Naive thymus-derived CD8-positive, alpha-beta T cell (primary cell): ENCODE data around the gene SP6. TPM values are rescaled to one million over a fixed set of nuclear protein-coding genes. Genes with fewer than 3 reads are reported as not detected.

ENCODE experiments used
- ATAC-seq, 2 donors: fragments of 150-1000 bp; cut with Tn5 transposase in 1 of 2; sonication (Bioruptor Pico), chemical (Tn5 transposase) in 1 of 2; 1 replicate in 1 of 2; 2 replicates in 1 of 2; pipeline ENCODE4 v1.10.0; 2021; ENCODE audit warnings: mild to moderate bottlenecking in 2 of 2, moderate library complexity in 2 of 2
- POLR2A ChIA-PET: fragments of 350-600 bp; sonication (Branson Sonifier 250); formaldehyde crosslinking; loops from one replicate; lab custom pipeline; 2021; ENCODE audit warnings: antibody characterized with exemption; lab: Charles Lee
- DNase-seq, 10 donors: peaks; one replicate each; pipeline versions ENCODE4 v3.0.0 to v3.0.0-alpha.2; 2020 to 2022
- H3K27ac Mint-ChIP-seq, 10 donors: one replicate each; pipeline ENCODE4 v1.8.0; 2020 to 2022; ENCODE audit warnings: mild to moderate bottlenecking in 10 of 10, mixed read lengths in 10 of 10, moderate library complexity in 4 of 10, inconsistent platforms in 1 of 10
- H3K27me3 Mint-ChIP-seq, 5 donors: one replicate each; pipeline ENCODE4 v1.8.0; 2021 to 2022; ENCODE audit warnings: mixed read lengths in 5 of 5
- H3K36me3 Mint-ChIP-seq, 3 donors: one replicate each; pipeline ENCODE4 v1.8.0; 2020 to 2022; ENCODE audit warnings: mixed read lengths in 3 of 3, mild to moderate bottlenecking in 2 of 3, inconsistent platforms in 1 of 3
- H3K4me1 Mint-ChIP-seq, 4 donors: one replicate each; pipeline ENCODE4 v1.8.0; 2021 to 2022; ENCODE audit warnings: mixed read lengths in 4 of 4
- H3K4me3 Mint-ChIP-seq, 10 donors: one replicate each; pipeline ENCODE4 v1.8.0; 2020 to 2022; ENCODE audit warnings: mild to moderate bottlenecking in 10 of 10, mixed read lengths in 10 of 10, moderate library complexity in 6 of 10, inconsistent platforms in 1 of 10
- H3K9me3 Mint-ChIP-seq, 9 donors: one replicate each; pipeline ENCODE4 v1.8.0; 2020 to 2022; ENCODE audit warnings: mixed read lengths in 9 of 9, mild to moderate bottlenecking in 3 of 9, inconsistent platforms in 1 of 9, moderate library complexity in 1 of 9
- polyA plus RNA-seq, 3 donors: library from polyadenylated mRNA; unstranded; fragments of 300-500 nt; fragmentation: Illumina TruSeq; gene quantifications; one replicate each; pipeline ENCODE4 v1.2.3, GENCODE V29; 2021
- total RNA-seq, 8 experiments: library from RNA in 2 of 8; stranded (reverse) in 2 of 8; gene quantifications; one replicate each; pipeline ENCODE4 v1.2.3 and lab custom pipeline; 2021 to 2026

Gene SP6
- under 1 TPM; 0.16 to 0.33 TPM for total RNA-seq
- polyA plus RNA-seq, result under 1 TPM in 1 of 3 donors, not detected in 2; 0.13 TPM
- 0 to 0.36 (median 0.11) reads per million in 6 experiments for total RNA-seq (lab: John Stamatoyannopoulos, UW)

DNA sequence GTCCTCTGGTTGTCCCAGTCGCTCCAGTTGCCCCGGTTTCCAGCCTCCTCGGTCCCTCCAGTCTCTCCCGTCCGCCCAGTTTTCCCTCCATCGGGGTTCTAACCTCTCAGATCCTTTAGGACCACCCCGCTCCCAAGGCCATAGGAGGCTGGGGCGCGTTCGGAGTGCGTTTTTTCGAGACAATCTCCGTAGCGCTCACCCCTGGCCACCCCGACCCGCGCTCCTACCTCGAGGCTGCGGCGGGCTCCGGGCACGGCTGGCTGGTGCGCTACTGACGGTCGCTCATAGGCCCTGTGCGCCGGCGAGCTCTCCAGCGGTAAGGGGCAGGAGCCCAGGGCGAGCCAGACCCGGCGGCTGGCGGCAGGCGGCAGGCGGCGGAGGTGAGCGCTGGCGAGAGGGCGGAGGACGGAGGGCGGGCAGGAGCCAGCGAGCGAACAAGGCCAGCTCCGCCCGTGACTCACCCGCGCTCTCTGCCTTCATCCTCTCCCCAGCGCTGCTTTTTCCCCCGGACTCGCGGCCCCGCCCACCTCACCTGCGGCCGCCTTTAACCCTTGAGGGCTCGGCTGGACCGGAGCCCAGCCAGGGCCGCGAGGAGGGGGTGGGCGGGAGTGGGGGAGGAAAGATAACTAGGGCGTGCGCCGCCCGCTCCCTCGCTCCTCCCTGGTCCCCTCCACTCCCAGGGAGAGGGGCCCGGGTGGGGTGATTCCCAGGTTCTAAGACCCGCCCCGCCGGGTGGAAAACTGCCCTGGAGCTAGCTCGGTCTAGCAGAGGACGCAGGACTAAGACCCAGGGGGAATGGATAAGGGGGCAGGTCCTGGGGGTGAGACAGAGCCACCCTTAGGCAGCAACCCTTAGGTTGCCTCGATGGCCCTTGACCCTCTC, at the start of gene SP6:
Gene SP6 (minus strand): TSS at position 472 of the 882 bp plus-strand sequence. CDS start 2,734 bp downstream, outside the sequence.
- H3K36me3 Mint-ChIP-seq, result no peaks in the 10 kb centered on the region
- H3K4me1 Mint-ChIP-seq, result peaks cover 15 to 48% (median 23%) of the 10 kb centered on the region in 4 donors
- POLR2A ChIA-PET, result interaction anchor here (0.6 to 15.9 kb wide), 4 partner anchors 15 to 42 kb away, joined by 3 to 203 read pairs (median 3); partner anchors contain the start of genes LRRC46, MRPL10 and SP2
- H3K27me3 Mint-ChIP-seq, result peaks cover 51 to 93% (median 75%) of the 10 kb centered on the region in 5 donors
- peak; percentile 75 to 94 for ATAC-seq
- peak within 1 kb of the TSS in 3 of 10 donors; percentile 11 to 37 (median 19) for H3K27ac Mint-ChIP-seq
- H3K9me3 Mint-ChIP-seq, result no peaks in the 10 kb centered on the region
- H3K4me3 Mint-ChIP-seq, result peak within 1 kb of the TSS; percentile 58 to 88 (median 74)
- peak; percentile 30 to 73 (median 42) for DNase-seq

DNA sequence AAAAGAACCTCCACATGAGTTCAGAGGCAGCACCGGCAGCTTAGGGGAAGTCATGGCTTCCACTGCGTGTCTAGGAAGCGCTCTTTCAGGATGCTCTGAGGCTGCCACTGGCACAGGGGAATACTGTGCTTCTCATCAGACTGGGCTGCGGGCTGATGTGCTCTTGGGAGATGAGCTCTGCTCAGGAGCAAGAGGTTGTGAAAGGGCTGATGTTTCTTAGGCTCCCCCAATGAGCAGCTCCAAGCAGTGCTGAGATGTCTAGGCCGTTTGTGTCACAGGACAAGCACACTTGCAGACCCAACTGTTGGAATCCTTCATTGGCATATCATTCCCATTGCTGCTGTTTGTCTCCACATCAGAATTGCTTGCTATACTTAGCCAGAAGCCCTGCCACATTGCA, 48.7 kb upstream of the SP6 start:
- Mint-ChIP-seq H3K27me3 (peaks cover 0 to 3% (median 0%) of the 10 kb centered on the region in 5 donors), H3K4me1 (peaks cover 28 to 70% (median 64%) of the 10 kb centered on the region in 4 donors), H3K27ac (peak overlapping the region in 1 of 10 donors; percentile 29), H3K9me3 (no peaks in the 10 kb centered on the region), H3K4me3 (no peak overlapping the region), H3K36me3 (peaks cover 0 to 53% (median 7%) of the 10 kb centered on the region in 3 donors)
- DNase-seq (no peak), ATAC-seq (no peak)
- POLR2A ChIA-PET, result interaction anchor here (0.6 kb wide), 1 partner anchor 14 kb away, joined by 3 read pairs; no protein-coding TSS in a partner anchor

DNA sequence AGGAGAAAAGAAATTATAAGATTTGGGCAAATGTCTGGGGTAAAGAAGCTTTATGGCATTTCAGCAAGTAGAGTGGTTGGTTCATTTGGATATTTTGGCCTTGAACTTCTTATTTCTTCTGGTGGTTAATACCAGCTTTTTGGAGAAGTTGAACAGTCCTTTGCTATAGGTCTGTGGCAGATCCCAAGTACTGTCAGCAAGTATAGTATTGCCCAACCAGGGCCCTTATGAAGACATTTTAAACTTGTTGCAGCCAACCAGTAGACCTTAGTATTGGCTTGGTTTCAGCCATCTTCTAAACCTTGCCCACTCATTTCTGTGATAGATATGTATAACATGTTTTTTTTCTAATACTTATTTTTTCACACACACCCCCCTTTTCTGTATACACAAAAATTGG, 47.3 kb upstream of the SP6 start:
- ATAC-seq (no peak), DNase-seq (no peak)
- peak overlapping the region in 1 of 10 donors; percentile 92 for H3K4me3 Mint-ChIP-seq
- peaks cover 29 to 72% (median 68%) of the 10 kb centered on the region in 4 donors for H3K4me1 Mint-ChIP-seq
- no peaks in the 10 kb centered on the region for H3K9me3 Mint-ChIP-seq
- peaks cover 0 to 3% (median 0%) of the 10 kb centered on the region in 5 donors for H3K27me3 Mint-ChIP-seq
- peak overlapping the region in 4 of 10 donors; percentile 5 to 100 (median 55) for H3K27ac Mint-ChIP-seq
- H3K36me3 Mint-ChIP-seq, result peaks cover 0 to 44% (median 7%) of the 10 kb centered on the region in 3 donors
- POLR2A ChIA-PET, result no interaction called here

DNA sequence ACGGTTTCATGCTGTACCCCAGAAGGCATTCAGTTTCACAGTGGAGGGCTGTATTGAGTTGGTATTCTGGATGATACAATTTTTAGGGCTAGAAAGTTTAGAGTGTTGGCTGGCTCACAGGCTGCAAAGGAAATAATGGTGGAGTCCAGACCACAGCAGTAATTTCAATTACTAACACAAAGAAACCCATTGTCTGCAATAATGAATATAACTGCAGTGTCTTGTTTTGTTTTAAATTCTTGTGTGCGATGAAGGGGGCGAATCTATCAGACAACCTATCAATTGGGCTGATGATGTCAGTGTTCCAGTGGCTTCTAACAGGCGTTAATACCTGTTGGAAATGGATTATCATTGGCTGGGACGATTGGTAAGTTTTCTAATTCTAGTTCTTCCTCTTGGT, 46.6 kb upstream of the SP6 start:
- ATAC-seq (no peak), DNase-seq (no peak)
- Mint-ChIP-seq H3K4me3 (peak overlapping the region; percentile 89 to 100 (median 95)), H3K27me3 (peaks cover 0 to 3% (median 0%) of the 10 kb centered on the region in 5 donors), H3K4me1 (peaks cover 29 to 69% (median 65%) of the 10 kb centered on the region in 4 donors), H3K9me3 (no peaks in the 10 kb centered on the region), H3K27ac (peak overlapping the region in 8 of 10 donors; percentile 91 to 100 (median 98)), H3K36me3 (peaks cover 0 to 43% (median 5%) of the 10 kb centered on the region in 3 donors)
- POLR2A ChIA-PET, result interaction anchor here (2.9 to 9.5 kb wide), 2 partner anchors 46 to 54 kb away, joined by 70 to 203 read pairs; partner anchors contain the start of genes PNPO, SCRN2 and SP6

DNA sequence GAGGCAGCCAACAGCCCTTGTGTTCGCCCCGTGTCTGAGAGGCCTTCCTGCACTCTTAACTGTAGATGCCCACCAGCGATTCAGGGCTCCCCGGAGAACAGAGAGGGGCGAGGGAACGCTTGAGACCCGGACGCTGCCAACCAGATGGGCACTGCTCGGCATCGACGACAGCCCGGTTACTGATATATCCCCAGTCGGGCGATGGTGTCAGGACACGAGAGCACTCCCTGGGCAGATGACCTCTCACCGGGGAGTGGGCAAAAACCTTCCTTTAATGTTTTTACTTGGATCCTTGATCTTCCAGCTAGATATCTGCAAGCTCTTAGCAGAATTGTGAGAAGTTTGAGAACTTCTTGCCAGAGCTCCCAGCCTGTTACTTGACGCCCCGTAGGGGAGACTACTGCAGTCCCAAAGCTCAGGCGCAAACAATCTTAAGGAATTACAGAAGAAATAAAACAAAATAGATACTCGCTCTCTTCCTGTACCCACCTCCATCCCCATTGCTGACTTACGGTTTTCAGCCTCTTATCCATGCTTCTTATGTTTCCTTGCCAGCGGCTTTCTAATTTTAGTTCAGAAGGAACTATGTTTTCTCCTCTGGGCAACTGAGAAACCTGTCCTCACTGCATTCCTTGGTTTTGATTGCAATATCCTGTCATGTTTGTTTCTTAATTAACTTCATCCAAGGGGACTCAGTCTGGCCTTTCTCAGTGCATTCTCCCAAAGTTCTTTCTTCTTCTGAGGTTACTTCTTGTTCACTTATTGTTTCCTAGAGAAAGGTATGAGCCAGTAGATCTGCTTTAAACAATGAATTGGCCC, 45.9 kb upstream of the SP6 start:
- ATAC-seq (peak in 1 of 2 donors; percentile 1), DNase-seq (no peak)
- Mint-ChIP-seq H3K4me3 (peak overlapping the region; percentile 89 to 100 (median 95)), H3K27ac (peak overlapping the region; percentile 91 to 100 (median 98)), H3K9me3 (no peaks in the 10 kb centered on the region), H3K27me3 (peaks cover 0 to 3% (median 0%) of the 10 kb centered on the region in 5 donors), H3K4me1 (peaks cover 23 to 62% (median 58%) of the 10 kb centered on the region in 4 donors), H3K36me3 (peaks cover 0 to 36% (median 5%) of the 10 kb centered on the region in 3 donors)
- POLR2A ChIA-PET, result interaction anchor here (2.6 to 9.5 kb wide), 4 partner anchors 46 to 75 kb away, joined by 12 to 203 read pairs (median 63); partner anchors contain the start of genes CDK5RAP3, PNPO, SCRN2 and SP6

DNA sequence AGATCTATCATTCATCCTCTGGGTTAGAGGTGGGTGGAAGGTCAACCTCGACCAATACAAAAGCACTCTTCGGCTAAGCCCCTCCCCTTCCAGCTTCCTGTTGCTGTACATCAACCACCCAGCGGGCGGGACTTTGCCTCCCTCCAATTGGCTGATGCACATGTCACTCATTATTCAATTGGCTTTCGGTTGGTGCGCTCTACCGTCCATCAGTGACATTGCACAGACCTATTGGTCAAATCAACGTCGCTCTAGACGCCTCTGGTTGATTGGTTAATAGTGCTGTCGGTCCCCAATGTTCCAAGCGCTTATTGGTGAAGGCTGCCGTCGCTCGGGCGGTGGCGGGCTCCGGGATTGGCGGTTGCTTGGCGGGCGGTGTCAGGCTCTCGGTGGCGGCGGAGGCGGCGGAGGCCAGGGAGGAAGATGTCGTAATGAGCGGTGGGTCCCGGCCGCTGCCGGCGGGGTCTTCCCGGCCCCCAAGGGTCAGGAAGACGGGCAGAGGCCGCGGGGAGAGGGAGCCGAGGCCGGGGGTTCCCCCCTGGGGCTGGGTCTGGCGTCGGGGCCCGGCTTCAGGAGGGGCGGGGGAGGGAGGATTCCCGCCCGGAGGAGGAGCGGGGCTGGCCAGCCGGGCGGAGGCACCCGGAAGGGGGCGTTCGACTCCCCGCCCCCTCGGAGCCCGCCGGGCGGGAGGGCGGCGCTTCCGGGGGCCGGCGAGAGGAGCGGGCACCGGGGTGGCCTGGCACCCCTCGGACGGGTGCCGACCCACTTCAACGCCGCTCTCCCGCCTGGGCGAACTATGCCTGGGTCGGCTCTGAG, 45.1 kb upstream of the SP6 start, which contains the start of gene SP2:
Gene SP2 (plus strand): TSS at position 381 of the 816 bp plus-strand sequence. CDS start 51 bp downstream, at position 432.
- peaks cover 0 to 3% (median 0%) of the 10 kb centered on the region in 5 donors for H3K27me3 Mint-ChIP-seq
- POLR2A ChIA-PET, result interaction anchor here (0.8 to 9.5 kb wide), 37 partner anchors 9 to 717 kb away, joined by 3 to 203 read pairs (median 5); partner anchors contain the start of genes CDK5RAP3, LRRC46, MRPL10 and OSBPL7
- peak within 1 kb of the TSS; percentile 89 to 100 (median 99) for H3K4me3 Mint-ChIP-seq
- no peaks in the 10 kb centered on the region for H3K9me3 Mint-ChIP-seq
- H3K27ac Mint-ChIP-seq, result peak within 1 kb of the TSS; percentile 98 to 100 (median 100)
- H3K4me1 Mint-ChIP-seq, result peaks cover 23 to 60% (median 54%) of the 10 kb centered on the region in 4 donors
- peaks cover 0 to 28% (median 5%) of the 10 kb centered on the region in 3 donors for H3K36me3 Mint-ChIP-seq
- DNase-seq (peak; percentile 93 to 100 (median 100)), ATAC-seq (peak; percentile 88 to 89)

DNA sequence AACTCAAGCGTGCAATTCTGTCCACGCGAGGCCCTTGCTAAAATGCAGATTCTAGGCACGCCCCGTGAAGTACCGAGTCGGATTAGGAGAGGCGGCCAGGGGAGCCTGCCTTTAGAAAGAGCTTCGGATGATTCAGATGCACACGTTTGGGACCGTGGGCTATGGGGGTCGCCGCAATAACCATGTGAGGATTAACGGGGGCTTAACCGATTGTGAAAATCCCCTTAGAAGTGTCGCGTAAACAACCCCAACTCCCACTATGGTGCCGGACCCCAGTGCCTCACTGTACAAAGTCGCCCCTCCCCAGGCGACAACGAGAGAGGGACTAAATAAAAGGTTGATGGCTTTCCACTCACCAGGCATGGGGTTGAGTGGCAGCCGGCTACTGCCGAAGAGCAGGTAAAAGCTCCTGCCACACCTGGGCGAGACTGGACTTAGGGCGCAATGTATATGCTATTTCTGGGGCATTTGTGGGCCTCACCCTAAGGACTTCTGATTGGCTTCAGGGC, 44.4 kb upstream of the SP6 start:
- POLR2A ChIA-PET, result interaction anchor here (0.7 to 9.5 kb wide), 39 partner anchors 9 to 717 kb away, joined by 3 to 203 read pairs (median 5); partner anchors contain the start of genes CDK5RAP3, LRRC46, MRPL10 and OSBPL7
- ATAC-seq, result no peak
- Mint-ChIP-seq H3K9me3 (no peaks in the 10 kb centered on the region), H3K4me3 (peak overlapping the region; percentile 89 to 100 (median 99)), H3K4me1 (peaks cover 23 to 58% (median 53%) of the 10 kb centered on the region in 4 donors), H3K36me3 (peaks cover 0 to 21% (median 5%) of the 10 kb centered on the region in 3 donors), H3K27ac (peak overlapping the region; percentile 98 to 100 (median 100)), H3K27me3 (peaks cover 0 to 3% (median 0%) of the 10 kb centered on the region in 5 donors)
- DNase-seq, result peak in 1 of 10 donors; percentile 10

DNA sequence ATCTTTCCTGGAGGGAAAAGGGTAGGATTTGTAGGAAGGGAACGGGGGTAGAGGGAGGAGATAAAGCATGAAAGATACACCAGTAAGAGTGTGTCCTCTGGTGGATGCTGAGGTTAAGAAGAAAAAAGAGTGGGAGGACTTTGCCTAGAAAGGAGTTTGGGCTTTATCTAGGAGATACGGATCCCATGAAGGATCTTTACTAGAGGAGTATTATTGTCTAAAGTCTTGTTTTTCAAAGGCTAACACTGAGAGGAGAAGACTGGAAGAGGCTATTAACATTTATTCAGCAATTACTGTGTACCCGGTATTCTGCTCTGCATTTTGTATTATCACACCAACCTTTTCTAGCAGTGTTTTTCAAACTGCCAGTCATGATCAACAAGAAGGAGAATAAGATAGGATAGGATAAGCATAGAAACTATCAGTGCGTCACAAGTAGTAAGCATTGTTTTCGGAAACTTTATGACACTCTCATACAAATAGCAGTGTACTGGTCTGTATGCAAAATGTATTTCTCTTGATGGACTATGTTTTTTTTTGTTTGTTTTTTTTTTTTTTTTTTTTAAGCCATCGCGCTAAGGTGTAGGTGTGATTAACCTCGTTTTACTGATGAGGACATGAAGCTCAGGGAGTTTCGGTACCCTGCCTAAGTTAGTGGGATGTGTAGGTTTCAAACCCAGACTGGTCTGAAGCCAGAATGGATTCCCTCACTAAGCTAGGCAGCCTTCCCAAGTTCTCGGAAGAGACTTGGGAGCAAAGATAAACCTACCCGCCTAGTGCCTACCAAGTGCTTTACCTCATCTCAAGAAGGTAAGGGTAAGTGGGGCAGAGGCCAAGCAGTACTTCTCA, 43.8 kb upstream of the SP6 start:
- ATAC-seq (no peak), DNase-seq (no peak)
- Mint-ChIP-seq H3K27ac (peak overlapping the region; percentile 98 to 100 (median 100)), H3K27me3 (peaks cover 0 to 3% (median 0%) of the 10 kb centered on the region in 5 donors), H3K36me3 (peaks cover 0 to 16% (median 5%) of the 10 kb centered on the region in 3 donors), H3K4me1 (peaks cover 24 to 57% (median 52%) of the 10 kb centered on the region in 4 donors), H3K9me3 (no peaks in the 10 kb centered on the region), H3K4me3 (peak overlapping the region; percentile 89 to 100 (median 99))
- POLR2A ChIA-PET, result interaction anchor here (0.7 to 9.5 kb wide), 29 partner anchors 9 to 718 kb away, joined by 3 to 203 read pairs (median 6); partner anchors contain the start of genes CDK5RAP3, LRRC46, MRPL10 and OSBPL7

DNA sequence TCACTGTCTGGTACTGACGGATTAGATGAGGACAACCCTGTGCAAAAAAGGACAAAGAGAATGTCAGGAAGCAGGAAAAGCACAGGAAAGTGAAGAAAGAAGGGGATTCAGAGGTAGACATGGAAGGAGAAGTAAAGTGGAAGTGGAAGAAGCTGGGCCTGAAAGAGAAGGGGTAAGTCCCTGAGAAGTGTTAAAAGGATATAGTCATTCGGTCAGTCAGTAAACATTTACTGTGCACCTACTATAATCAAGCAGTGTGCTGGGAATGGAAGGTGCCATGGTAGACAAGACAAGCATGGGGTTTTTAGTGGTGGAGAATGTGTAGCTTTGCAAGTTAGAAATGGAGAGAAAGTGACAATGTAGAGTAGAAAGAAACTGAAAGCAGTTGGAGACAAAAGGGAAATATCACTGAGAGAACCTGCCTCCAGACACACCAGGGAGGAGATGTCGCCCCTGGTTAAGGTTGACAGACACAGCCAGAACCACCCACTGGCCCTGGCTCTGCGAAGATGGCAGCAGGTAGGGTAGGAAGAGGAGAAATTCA, 40.7 kb upstream of the SP6 start:
- H3K4me3 Mint-ChIP-seq, result peak overlapping the region in 3 of 10 donors; percentile 15 to 63 (median 19)
- DNase-seq (no peak), ATAC-seq (no peak)
- POLR2A ChIA-PET, result interaction anchor here (0.6 to 9.5 kb wide), 3 partner anchors 48 to 81 kb away, joined by 3 to 203 read pairs (median 4); partner anchors contain the start of genes SCRN2 and SP6
- H3K27me3 Mint-ChIP-seq, result peaks cover 0 to 3% (median 0%) of the 10 kb centered on the region in 5 donors
- H3K36me3 Mint-ChIP-seq, result no peaks in the 10 kb centered on the region
- no peaks in the 10 kb centered on the region for H3K9me3 Mint-ChIP-seq
- H3K27ac Mint-ChIP-seq, result peak overlapping the region in 3 of 10 donors; percentile 1 to 36 (median 29)
- peaks cover 13 to 27% (median 24%) of the 10 kb centered on the region in 4 donors for H3K4me1 Mint-ChIP-seq
